ENCODE data around the gene CACNA2D3. TPM values are rescaled to one million over a fixed set of nuclear protein-coding genes. Genes with fewer than 3 reads are reported as not detected.

The CACNA2D3 gene
- total RNA-seq, 4 donors from 2014 or later = 0.30 to 9.6 (median 3.9) TPM

GRCh38 chr3:54537506-54537905, 415.2 kb downstream of the CACNA2D3 start:
- TF ChIP-seq CTCF (IDR thresholded peaks at IDR 0.05) (no peak), EP300 (IDR thresholded peaks at IDR 0.05) (no peak), POLR2A (IDR thresholded peaks at IDR 0.05) (no peak)
- H3K4me3 ChIP-seq = no peak overlapping the region
- H3K27me3 ChIP-seq = no peaks in the 10 kb centered on the region
- no peaks in the 10 kb centered on the region for H3K4me1 ChIP-seq
- DNase-seq (ENCODE audit: low spot score in 2 of 2) = no peak
- H3K27ac ChIP-seq = no peak overlapping the region
- no peaks in the 10 kb centered on the region for H3K9me3 ChIP-seq
- H3K36me3 ChIP-seq = no peaks in the 10 kb centered on the region
- 93 to 95% methylated on average over 5 to 6 of the region's 6 CpGs for WGBS, 2 donors

DNA sequence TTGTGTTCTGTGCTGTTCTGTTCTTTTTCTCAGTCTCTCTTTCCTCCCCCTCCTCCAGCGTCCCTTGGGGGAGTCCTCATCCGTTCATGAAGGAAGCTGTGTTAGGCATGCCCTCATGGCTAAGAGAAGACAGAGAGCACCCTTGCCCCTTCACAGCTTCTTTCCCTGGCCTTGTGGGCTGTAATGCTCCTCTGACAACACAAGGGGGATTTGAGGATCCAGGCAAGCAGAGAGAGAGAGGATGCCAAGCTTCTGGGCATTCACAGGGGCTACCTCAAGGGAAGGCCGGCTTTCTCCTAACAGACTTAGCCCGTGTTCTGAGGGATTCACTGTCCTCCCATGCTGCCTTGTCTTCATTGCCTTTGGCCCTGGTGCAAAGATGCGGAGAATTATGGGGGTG, 416.0 kb downstream of the CACNA2D3 start:
- WGBS, 2 donors = 62 to 64% methylated on average over 5 of the region's 5 CpGs
- H3K36me3 ChIP-seq = no peaks in the 10 kb centered on the region
- DNase-seq (ENCODE audit: low spot score in 2 of 2) = no peak
- H3K27me3 ChIP-seq = no peaks in the 10 kb centered on the region
- TF ChIP-seq EP300 (IDR thresholded peaks at IDR 0.05) (no peak), CTCF (IDR thresholded peaks at IDR 0.05) (no peak), POLR2A (IDR thresholded peaks at IDR 0.05) (no peak)
- H3K9me3 ChIP-seq = no peaks in the 10 kb centered on the region
- H3K27ac ChIP-seq = no peak overlapping the region
- no peaks in the 10 kb centered on the region for H3K4me1 ChIP-seq
- H3K4me3 ChIP-seq = no peak overlapping the region

GRCh38 chr3:54541369-54541768, 419.0 kb downstream of the CACNA2D3 start:
- DNase-seq (ENCODE audit: low spot score in 2 of 2) = no peak
- Histone ChIP-seq H3K27me3 (no peaks in the 10 kb centered on the region), H3K36me3 (no peaks in the 10 kb centered on the region), H3K9me3 (no peaks in the 10 kb centered on the region), H3K27ac (no peak overlapping the region), H3K4me3 (no peak overlapping the region), H3K4me1 (no peaks in the 10 kb centered on the region)
- TF ChIP-seq CTCF (IDR thresholded peaks at IDR 0.05) = no peak
- no peak for TF ChIP-seq EP300 (IDR thresholded peaks at IDR 0.05)
- no peak for TF ChIP-seq POLR2A (IDR thresholded peaks at IDR 0.05)
- WGBS, 2 donors = 87 to 89% methylated on average over 4 of the region's 4 CpGs

- 12 to 16% methylated on average over 3 of the region's 3 CpGs for WGBS, 2 donors
- Histone ChIP-seq H3K4me3 (no peak overlapping the region), H3K36me3 (no peaks in the 10 kb centered on the region), H3K4me1 (no peaks in the 10 kb centered on the region), H3K27ac (no peak overlapping the region), H3K9me3 (no peaks in the 10 kb centered on the region), H3K27me3 (no peaks in the 10 kb centered on the region)
- no peak for DNase-seq (ENCODE audit: low spot score in 2 of 2)
- no peak for TF ChIP-seq POLR2A (IDR thresholded peaks at IDR 0.05)
- TF ChIP-seq EP300 (IDR thresholded peaks at IDR 0.05) = no peak
- no peak for TF ChIP-seq CTCF (IDR thresholded peaks at IDR 0.05)
Observed at GRCh38 chr3:54543446-54543845, 421.1 kb downstream of the CACNA2D3 start.

DNA sequence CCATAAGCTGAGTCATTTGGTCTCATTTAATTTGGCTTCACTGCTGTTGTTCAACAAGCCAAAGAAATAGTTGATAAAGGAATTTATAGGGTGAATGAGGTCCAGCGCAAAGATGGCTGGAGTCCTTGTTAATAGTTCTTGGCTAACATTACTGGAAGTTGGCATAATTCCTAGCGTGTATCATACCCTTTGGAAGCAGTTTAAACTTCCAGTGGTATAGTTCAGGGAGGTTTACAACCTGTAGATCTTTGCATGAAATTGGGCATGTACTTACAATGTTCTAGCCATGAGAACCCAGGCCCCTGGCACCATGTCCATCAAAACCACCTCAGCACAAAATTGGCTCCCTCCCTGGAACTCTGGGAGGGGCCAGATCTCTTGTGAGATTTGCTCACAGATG, 424.7 kb downstream of the CACNA2D3 start:
- TF ChIP-seq CTCF (IDR thresholded peaks at IDR 0.05) (no peak), POLR2A (IDR thresholded peaks at IDR 0.05) (no peak), EP300 (IDR thresholded peaks at IDR 0.05) (no peak)
- Histone ChIP-seq H3K27me3 (no peaks in the 10 kb centered on the region), H3K9me3 (no peaks in the 10 kb centered on the region), H3K27ac (no peak overlapping the region), H3K4me3 (no peak overlapping the region), H3K36me3 (no peaks in the 10 kb centered on the region), H3K4me1 (no peaks in the 10 kb centered on the region)
- DNase-seq (ENCODE audit: low spot score in 2 of 2) = no peak
- 55 to 60% methylated on average over 2 of the region's 2 CpGs for WGBS, 2 donors

Data from tibial nerve (tissue), 4 donors.